NB4 (cell line): ENCODE data around the gene VPS25.

Experiments used
- CTCF ChIP-seq: IDR thresholded peaks from one replicate; pipeline ENCODE4 v1.5.1; 2012; ENCODE audit warnings: low read depth, low read length
- POLR2A ChIP-seq: IDR thresholded peaks from 2 replicates; pipeline ENCODE4 v1.6.1; 2011; ENCODE audit warnings: mild to moderate bottlenecking; ENCODE audit not compliant: insufficient read length; ENCODE audit errors: extremely low read depth

- TF ChIP-seq CTCF = no peak
- no peak for TF ChIP-seq POLR2A
These were observed 41.6 kb downstream of the VPS25 start for GRCh38 chr17:42814633-42815399.
